Measurements from ENCODE around the gene NAALADL1. TPM values are rescaled to one million over a fixed set of nuclear protein-coding genes. Genes with fewer than 3 reads are reported as not detected.

The NAALADL1 gene
- total and polyA plus RNA-seq, 2 experiments from 2014 or later, result 0.13 TPM; not detected in 1

DNA sequence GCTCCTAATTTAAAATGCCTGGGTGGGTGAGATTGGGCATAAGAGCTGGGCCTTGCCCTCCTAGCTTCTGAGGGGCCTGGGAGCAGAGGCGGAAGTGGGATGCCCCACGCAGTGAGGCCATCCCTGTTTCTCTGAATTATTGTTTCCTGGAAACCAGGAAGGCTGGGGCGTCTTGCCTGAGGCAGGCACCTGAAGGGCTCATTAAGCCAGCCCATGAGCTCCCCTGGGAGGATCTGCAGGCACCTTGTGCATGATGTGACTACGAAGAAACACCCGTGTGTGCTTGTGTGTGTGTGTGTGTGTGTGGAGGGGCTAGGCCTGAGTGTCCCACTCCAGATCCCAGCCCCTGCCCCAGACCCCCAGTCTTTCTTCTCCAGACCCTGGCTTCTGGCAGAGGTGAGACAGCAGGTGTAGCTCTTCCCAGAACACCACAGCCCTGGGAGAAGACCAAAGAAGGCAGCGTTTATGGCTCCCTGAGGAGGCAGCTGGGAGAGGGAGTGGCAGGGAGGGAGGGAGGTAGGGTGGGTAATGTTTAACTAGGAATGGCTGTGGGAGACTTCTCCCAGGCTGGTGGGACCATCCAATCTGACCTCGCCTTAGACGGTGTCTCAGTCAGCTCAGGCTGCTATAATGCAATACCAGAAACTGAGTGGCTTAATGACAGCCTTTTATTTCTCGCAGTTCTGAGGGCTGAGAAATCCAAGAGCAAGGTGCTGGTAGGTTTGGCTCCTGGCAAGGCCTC lies 59.5 kb downstream of the NAALADL1 start:
- H3K9me2 ChIP-seq (replicated peaks; ENCODE audit: insufficient read depth), result no peaks in the 10 kb centered on the region
- no peak overlapping the region for H3K4me3 ChIP-seq
- no peak for TF ChIP-seq EZH2 (IDR thresholded peaks at IDR 0.05; ENCODE audit: borderline replicate concordance)
- no peak for TF ChIP-seq EZH2phosphoT487 (IDR thresholded peaks at IDR 0.05; ENCODE audit: low read depth, severe bottlenecking, unreplicated experiment)
- TF ChIP-seq, protein P1, sequence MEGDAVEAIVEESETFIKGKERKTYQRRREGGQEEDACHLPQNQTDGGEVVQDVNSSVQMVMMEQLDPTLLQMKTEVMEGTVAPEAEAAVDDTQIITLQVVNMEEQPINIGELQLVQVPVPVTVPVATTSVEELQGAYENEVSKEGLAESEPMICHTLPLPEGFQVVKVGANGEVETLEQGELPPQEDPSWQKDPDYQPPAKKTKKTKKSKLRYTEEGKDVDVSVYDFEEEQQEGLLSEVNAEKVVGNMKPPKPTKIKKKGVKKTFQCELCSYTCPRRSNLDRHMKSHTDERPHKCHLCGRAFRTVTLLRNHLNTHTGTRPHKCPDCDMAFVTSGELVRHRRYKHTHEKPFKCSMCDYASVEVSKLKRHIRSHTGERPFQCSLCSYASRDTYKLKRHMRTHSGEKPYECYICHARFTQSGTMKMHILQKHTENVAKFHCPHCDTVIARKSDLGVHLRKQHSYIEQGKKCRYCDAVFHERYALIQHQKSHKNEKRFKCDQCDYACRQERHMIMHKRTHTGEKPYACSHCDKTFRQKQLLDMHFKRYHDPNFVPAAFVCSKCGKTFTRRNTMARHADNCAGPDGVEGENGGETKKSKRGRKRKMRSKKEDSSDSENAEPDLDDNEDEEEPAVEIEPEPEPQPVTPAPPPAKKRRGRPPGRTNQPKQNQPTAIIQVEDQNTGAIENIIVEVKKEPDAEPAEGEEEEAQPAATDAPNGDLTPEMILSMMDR (IDR thresholded peaks at IDR 0.05; ENCODE audit: poor library complexity), result no peak
- H3K9me3 ChIP-seq (ENCODE audit: low read depth), result no peaks in the 10 kb centered on the region
- WGBS (ENCODE audit: low lambda C conversion rate, missing lambda C conversion rate), result 65% methylated on average over 9 of the region's 9 CpGs
- H4K20me1 ChIP-seq (ENCODE audit: insufficient read depth, poor library complexity, severe bottlenecking), result no peaks in the 10 kb centered on the region
- no peaks in the 10 kb centered on the region for H3K27me3 ChIP-seq
- no peaks in the 10 kb centered on the region for H3K36me3 ChIP-seq (replicated peaks; ENCODE audit: insufficient read depth, low read depth)
- peak overlapping the region; percentile 68 for H3K4me2 ChIP-seq
- no peak overlapping the region for H2AFZ ChIP-seq
- H3K4me1 ChIP-seq (ENCODE audit: insufficient read depth), result peaks cover 26% of the 10 kb centered on the region
- peak overlapping the region; percentile 99 for H3K27ac ChIP-seq
- DNase-seq (ENCODE audit: low spot score), result peak; percentile 81
- H3K79me2 ChIP-seq, result no peaks in the 10 kb centered on the region

DNA sequence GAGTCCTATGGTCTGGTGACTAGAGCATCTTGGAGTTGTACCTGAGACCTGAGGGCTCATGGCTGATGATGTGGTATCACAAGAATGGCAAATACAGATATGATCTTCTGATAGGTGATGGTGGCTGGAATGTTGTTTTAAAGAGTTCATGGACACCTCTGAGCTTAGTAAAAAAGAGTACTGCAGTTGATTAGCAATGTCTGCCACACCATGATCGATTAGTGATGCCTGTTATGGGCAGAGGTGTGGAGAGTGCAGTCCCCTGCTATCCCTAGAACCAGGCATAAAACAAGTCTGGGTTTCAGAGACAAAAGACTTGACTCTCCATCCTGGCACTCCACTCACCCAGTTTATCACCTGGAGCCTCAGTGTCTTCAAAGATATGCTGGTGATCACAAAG lies 60.2 kb downstream of the NAALADL1 start:
- Histone ChIP-seq H3K4me2 (peak overlapping the region; percentile 68), H3K36me3 (replicated peaks; ENCODE audit: insufficient read depth, low read depth) (no peaks in the 10 kb centered on the region), H4K20me1 (ENCODE audit: insufficient read depth, poor library complexity, severe bottlenecking) (no peaks in the 10 kb centered on the region), H2AFZ (no peak overlapping the region), H3K4me1 (ENCODE audit: insufficient read depth) (peaks cover 26% of the 10 kb centered on the region), H3K4me3 (no peak overlapping the region), H3K27me3 (no peaks in the 10 kb centered on the region), H3K79me2 (no peaks in the 10 kb centered on the region), H3K9me3 (ENCODE audit: low read depth) (no peaks in the 10 kb centered on the region), H3K9me2 (replicated peaks; ENCODE audit: insufficient read depth) (no peaks in the 10 kb centered on the region), H3K27ac (peak overlapping the region; percentile 99)
- no peak for DNase-seq (ENCODE audit: low spot score)
- TF ChIP-seq EZH2phosphoT487 (IDR thresholded peaks at IDR 0.05; ENCODE audit: low read depth, severe bottlenecking, unreplicated experiment), result no peak
- no peak for TF ChIP-seq EZH2 (IDR thresholded peaks at IDR 0.05; ENCODE audit: borderline replicate concordance)
- TF ChIP-seq, protein P1 (IDR thresholded peaks at IDR 0.05; ENCODE audit: poor library complexity), result no peak
- 91% methylated on average over 1 of the region's 1 CpG for WGBS (ENCODE audit: low lambda C conversion rate, missing lambda C conversion rate)

DNA sequence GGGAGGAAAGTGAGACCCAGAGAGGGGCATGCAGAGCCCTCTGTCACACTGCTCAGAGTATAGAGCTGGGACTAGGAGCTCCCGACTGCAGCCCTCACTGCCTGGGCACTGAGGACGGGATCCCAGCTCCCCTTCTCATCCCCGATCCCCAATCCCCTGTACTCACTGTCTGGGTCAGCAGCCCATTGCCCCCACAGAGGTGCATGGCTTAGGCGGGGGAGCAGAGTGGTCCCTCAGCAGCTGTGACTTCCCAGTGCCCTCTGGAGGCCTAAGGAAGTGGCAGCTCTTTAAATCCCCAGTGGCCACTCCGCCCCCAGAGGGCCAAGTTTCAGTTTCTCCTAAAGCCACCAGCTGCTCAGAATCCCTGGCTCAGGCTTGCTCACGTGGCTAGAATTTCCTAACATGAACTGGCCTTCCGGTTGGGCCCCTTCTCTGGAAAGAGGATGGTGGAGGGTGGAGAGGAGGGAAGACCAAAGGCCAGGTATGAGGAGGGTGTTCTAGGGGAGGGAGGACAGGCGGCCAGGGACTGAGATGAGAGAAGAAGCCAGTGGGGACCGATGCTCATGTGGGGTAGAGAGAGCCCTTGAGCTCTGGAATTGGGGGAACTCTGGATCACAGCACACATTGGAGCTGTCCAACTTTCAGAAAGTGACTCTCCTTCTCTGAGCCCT lies 61.5 kb downstream of the NAALADL1 start, which contains the start of gene BATF2:
Gene BATF2, minus strand, starts transcription at position 262 of the 671 bp plus-strand sequence. Its CDS starts 57 bp downstream, at position 205.
- Histone ChIP-seq H3K4me3 (no peak within 1 kb of the TSS), H3K4me1 (ENCODE audit: insufficient read depth) (peaks cover 26% of the 10 kb centered on the region), H3K79me2 (no peaks in the 10 kb centered on the region), H3K4me2 (peak within 1 kb of the TSS; percentile 69), H3K36me3 (replicated peaks; ENCODE audit: insufficient read depth, low read depth) (no peaks in the 10 kb centered on the region), H4K20me1 (ENCODE audit: insufficient read depth, poor library complexity, severe bottlenecking) (no peaks in the 10 kb centered on the region), H3K27me3 (no peaks in the 10 kb centered on the region), H3K27ac (peak within 1 kb of the TSS; percentile 99), H2AFZ (no peak within 1 kb of the TSS), H3K9me3 (ENCODE audit: low read depth) (no peaks in the 10 kb centered on the region), H3K9me2 (replicated peaks; ENCODE audit: insufficient read depth) (no peaks in the 10 kb centered on the region)
- WGBS (ENCODE audit: low lambda C conversion rate, missing lambda C conversion rate), result 38% methylated on average over 9 of the region's 9 CpGs
- DNase-seq (ENCODE audit: low spot score), result peak; percentile 87
- TF ChIP-seq EZH2 (IDR thresholded peaks at IDR 0.05; ENCODE audit: borderline replicate concordance) (no peak), EZH2phosphoT487 (IDR thresholded peaks at IDR 0.05; ENCODE audit: low read depth, severe bottlenecking, unreplicated experiment) (no peak)
- TF ChIP-seq, protein P1 (IDR thresholded peaks at IDR 0.05; ENCODE audit: poor library complexity), result peak; percentile 40

Data from hepatocyte (in vitro differentiated cells).